ENCODE data around the gene PABPC3. TPM values are rescaled to one million over a fixed set of nuclear protein-coding genes. Genes with fewer than 3 reads are reported as not detected.

Gene PABPC3
- total and polyA plus RNA-seq, 10 of the 15 experiments (the other 5 are each of a cell fraction or from before 2014, with no cell fraction given) = 0.04 to 0.87 (median 0.28) TPM

- TF ChIP-seq MLLT1 (IDR thresholded peaks at IDR 0.05) (no peak), SMARCA5 (IDR thresholded peaks at IDR 0.05) (no peak), ZBED1 (IDR thresholded peaks at IDR 0.05; ENCODE audit: borderline replicate concordance) (peak; percentile 43; the same call in 1 of the 2 replicates), BCL11A (IDR thresholded peaks at IDR 0.05; ENCODE audit: low read depth, low read length) (peak; percentile 17; the same call in 1 of the 2 replicates), CEBPB (IDR thresholded peaks at IDR 0.05; ENCODE audit: borderline replicate concordance in 1 of 2, low read depth in 2 of 2, low read length in 2 of 2) (peak in 1 of 2 experiments; percentile 66; a peak in 1 of 4 replicates), SUZ12 (IDR thresholded peaks at IDR 0.05; ENCODE audit: unreplicated experiment) (no peak), SUPT20H (IDR thresholded peaks at IDR 0.05; ENCODE audit: borderline replicate concordance, control insufficient read depth, low read depth, low read length) (no peak), NBN (IDR thresholded peaks at IDR 0.05) (no peak), CREM (IDR thresholded peaks at IDR 0.05; ENCODE audit: low read depth) (peak; percentile 48; the same call in 1 of the 2 replicates), JUNB (IDR thresholded peaks at IDR 0.05) (peak; percentile 95), POU2F2 (IDR thresholded peaks at IDR 0.05; ENCODE audit: borderline replicate concordance, low read depth, low read length) (no peak), IKZF1 (conservative IDR thresholded peaks at IDR 0.05) (no peak), E2F8 (IDR thresholded peaks at IDR 0.05; ENCODE audit: low read depth, partially characterized antibody) (no peak), BCL3 (IDR thresholded peaks at IDR 0.05; ENCODE audit: borderline replicate concordance, insufficient read depth, low read depth, low read length, poor library complexity, severe bottlenecking) (peak; percentile 20)
- TF ChIP-seq, protein P1, sequence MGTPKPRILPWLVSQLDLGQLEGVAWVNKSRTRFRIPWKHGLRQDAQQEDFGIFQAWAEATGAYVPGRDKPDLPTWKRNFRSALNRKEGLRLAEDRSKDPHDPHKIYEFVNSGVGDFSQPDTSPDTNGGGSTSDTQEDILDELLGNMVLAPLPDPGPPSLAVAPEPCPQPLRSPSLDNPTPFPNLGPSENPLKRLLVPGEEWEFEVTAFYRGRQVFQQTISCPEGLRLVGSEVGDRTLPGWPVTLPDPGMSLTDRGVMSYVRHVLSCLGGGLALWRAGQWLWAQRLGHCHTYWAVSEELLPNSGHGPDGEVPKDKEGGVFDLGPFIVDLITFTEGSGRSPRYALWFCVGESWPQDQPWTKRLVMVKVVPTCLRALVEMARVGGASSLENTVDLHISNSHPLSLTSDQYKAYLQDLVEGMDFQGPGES (IDR thresholded peaks at IDR 0.05) = no peak
- TF ChIP-seq, protein P2, sequence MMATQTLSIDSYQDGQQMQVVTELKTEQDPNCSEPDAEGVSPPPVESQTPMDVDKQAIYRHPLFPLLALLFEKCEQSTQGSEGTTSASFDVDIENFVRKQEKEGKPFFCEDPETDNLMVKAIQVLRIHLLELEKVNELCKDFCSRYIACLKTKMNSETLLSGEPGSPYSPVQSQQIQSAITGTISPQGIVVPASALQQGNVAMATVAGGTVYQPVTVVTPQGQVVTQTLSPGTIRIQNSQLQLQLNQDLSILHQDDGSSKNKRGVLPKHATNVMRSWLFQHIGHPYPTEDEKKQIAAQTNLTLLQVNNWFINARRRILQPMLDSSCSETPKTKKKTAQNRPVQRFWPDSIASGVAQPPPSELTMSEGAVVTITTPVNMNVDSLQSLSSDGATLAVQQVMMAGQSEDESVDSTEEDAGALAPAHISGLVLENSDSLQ (IDR thresholded peaks at IDR 0.05) = 0 out of 2 replicates have a peak, but pooled peaks have one; percentile 20
- TF ChIP-seq, protein P3, sequence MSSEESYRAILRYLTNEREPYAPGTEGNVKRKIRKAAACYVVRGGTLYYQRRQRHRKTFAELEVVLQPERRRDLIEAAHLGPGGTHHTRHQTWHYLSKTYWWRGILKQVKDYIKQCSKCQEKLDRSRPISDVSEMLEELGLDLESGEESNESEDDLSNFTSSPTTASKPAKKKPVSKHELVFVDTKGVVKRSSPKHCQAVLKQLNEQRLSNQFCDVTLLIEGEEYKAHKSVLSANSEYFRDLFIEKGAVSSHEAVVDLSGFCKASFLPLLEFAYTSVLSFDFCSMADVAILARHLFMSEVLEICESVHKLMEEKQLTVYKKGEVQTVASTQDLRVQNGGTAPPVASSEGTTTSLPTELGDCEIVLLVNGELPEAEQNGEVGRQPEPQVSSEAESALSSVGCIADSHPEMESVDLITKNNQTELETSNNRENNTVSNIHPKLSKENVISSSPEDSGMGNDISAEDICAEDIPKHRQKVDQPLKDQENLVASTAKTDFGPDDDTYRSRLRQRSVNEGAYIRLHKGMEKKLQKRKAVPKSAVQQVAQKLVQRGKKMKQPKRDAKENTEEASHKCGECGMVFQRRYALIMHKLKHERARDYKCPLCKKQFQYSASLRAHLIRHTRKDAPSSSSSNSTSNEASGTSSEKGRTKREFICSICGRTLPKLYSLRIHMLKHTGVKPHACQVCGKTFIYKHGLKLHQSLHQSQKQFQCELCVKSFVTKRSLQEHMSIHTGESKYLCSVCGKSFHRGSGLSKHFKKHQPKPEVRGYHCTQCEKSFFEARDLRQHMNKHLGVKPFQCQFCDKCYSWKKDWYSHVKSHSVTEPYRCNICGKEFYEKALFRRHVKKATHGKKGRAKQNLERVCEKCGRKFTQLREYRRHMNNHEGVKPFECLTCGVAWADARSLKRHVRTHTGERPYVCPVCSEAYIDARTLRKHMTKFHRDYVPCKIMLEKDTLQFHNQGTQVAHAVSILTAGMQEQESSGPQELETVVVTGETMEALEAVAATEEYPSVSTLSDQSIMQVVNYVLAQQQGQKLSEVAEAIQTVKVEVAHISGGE (CRISPR knock-in tag; IDR thresholded peaks at IDR 0.05) = no peak
These were observed 51.9 kb downstream of the PABPC3 start (continued) for GRCh38 chr13:25147638-25148401.

Data from GM12878 (cell line).